AG04449 (cell line): ENCODE data around the gene DPEP2.
"Not testable (repeated sequence)": the region's sequence is repeated elsewhere in the genome, so short reads cannot be mapped to it uniquely, and the experiment has no call there.

Source experiments
- CTCF ChIA-PET: fragments of 350-600 bp; formaldehyde crosslinking; extraction: SDS; loops from one replicate; lab custom pipeline; 2021; ENCODE audit warnings: antibody characterized with exemption; lab: Yijun Ruan, JAX
- POLR2A ChIA-PET: fragments of 400-600, 350-600 bp; formaldehyde crosslinking; extraction: SDS; loops from one replicate; lab custom pipeline; 2020; ENCODE audit warnings: antibody characterized with exemption, inconsistent platforms; lab: Yijun Ruan, JAX
- DNase-seq: peaks from one replicate; pipeline ENCODE4 v3.0.0-alpha.2; 2010; ENCODE audit warnings: low read depth, low spot score
- H3K4me3 ChIP-seq: 2 replicates; pipeline ENCODE4 v1.5.1; 2011; ENCODE audit warnings: low read depth, mild to moderate bottlenecking, control low read depth, low read length
- TF ChIP-seq, protein P1 (sequence below): IDR thresholded peaks from one replicate; pipeline ENCODE4 v1.5.1; 2011; ENCODE audit warnings: mild to moderate bottlenecking, moderate library complexity, low read length, control low read depth, inconsistent platforms; ENCODE audit not compliant: insufficient read depth; ENCODE audit errors: missing control alignments

DPEP2 gene

DNA sequence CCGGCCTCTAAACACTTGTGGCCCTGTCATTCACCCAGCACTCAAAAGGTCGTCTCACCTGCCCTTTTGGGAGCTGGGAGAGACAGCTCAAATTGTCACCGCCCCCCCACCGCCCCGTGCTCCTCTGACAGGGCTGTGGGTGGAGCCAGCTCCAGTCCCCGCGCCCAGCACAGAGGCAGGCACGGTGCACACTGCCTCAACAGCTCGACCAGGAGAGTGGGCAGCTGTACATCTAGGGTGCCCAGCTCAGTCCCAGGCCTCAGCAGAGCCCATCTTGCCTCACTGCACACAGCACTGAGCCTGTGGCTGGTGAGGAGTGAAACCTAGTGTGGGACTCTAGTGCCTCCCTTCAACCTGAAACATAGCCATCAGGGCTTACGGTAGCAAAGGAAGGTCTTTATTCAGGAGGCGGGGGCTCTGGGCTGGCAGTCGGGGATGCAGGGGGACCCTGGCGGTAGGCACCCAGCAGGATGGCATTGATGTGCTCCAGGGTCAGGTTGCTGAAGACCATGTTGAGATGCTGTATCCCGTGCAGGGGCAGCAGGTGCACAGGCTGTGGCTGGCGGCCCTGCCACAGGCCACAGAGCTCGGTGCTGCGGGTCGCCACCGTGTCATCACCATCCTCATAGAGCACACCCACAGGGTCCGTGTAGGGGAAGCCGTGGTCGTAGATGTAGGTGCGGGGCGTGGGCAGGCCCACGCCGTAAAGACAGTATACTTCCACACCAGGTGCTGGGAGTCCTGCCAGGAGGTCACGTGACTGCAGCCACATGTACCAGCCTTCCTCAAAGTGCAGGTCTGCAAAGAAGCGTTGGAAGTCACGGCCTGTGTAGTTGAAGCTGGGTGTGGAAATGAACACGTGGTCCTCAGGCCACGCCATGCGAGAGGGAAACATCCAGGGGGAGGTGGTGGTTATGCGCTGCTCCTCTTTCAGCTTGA is 59.5 kb downstream of the DPEP2 start:
- no peak for DNase-seq
- TF ChIP-seq, protein P1, sequence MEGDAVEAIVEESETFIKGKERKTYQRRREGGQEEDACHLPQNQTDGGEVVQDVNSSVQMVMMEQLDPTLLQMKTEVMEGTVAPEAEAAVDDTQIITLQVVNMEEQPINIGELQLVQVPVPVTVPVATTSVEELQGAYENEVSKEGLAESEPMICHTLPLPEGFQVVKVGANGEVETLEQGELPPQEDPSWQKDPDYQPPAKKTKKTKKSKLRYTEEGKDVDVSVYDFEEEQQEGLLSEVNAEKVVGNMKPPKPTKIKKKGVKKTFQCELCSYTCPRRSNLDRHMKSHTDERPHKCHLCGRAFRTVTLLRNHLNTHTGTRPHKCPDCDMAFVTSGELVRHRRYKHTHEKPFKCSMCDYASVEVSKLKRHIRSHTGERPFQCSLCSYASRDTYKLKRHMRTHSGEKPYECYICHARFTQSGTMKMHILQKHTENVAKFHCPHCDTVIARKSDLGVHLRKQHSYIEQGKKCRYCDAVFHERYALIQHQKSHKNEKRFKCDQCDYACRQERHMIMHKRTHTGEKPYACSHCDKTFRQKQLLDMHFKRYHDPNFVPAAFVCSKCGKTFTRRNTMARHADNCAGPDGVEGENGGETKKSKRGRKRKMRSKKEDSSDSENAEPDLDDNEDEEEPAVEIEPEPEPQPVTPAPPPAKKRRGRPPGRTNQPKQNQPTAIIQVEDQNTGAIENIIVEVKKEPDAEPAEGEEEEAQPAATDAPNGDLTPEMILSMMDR: no peak
- ChIA-PET CTCF (interaction anchor here (0.7 to 4.3 kb wide), 8 partner anchors 7 to 272 kb away, joined by 3 to 34 read pairs (median 9); partner anchors contain the start of gene NRN1L), POLR2A (interaction anchor here (1.1 kb wide), 1 partner anchor 8 kb away, joined by 3 read pairs; no protein-coding TSS in a partner anchor)
- H3K4me3 ChIP-seq: no peak overlapping the region

DNA sequence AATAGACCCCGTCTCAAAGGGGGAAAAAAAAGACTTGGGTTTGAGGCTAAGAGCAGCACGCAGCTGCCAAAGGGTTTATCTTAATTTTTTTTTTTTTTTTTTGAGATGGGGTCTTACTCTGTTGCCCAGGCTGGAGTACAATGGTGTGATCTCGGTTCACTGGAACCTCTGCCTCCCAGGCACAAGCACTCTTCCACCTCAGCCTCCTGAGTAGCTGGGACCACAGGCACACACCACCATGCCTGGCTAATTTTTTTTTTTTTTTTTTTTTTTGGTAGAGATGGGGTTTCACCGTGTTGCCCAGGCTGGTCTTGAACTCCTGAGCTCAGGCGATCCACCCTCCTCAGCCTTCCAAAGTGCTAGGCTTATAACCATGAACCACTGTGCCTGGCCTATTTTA is 61.6 kb downstream of the DPEP2 start:
- CTCF ChIA-PET: interaction anchor here (1.2 to 16.7 kb wide), 3 partner anchors 9 to 122 kb away, joined by 3 to 227 read pairs (median 6); no protein-coding TSS in a partner anchor
- POLR2A ChIA-PET: interaction anchor here (0.8 kb wide), 1 partner anchor 10 kb away, joined by 6 read pairs; no protein-coding TSS in a partner anchor
- not testable (repeated sequence) for DNase-seq, H3K4me3 ChIP-seq
